ENCODE measurements around the gene CORO2A.
"Not testable (repeated sequence)": the region's sequence is repeated elsewhere in the genome, so short reads cannot be mapped to it uniquely, and the experiment has no call there.

The CORO2A gene

GRCh38 chr9:98091735-98092612, 100.5 kb downstream of the CORO2A start:
- no peak overlapping the region for H3K27ac ChIP-seq (ENCODE audit: extremely low read depth, low read depth, low read length)
- H3K4me1 ChIP-seq (ENCODE audit: control insufficient read depth, insufficient read depth, low read length), result no peaks in the 10 kb centered on the region
- peaks cover 0 to 29% of the 10 kb centered on the region in 2 experiments; a peak in 2 of 3 replicates for H3K36me3 ChIP-seq (ENCODE audit: control insufficient read depth in 2 of 2, insufficient read depth in 1 of 2, low read length in 2 of 2)
- no peaks in the 10 kb centered on the region for H3K9me3 ChIP-seq (ENCODE audit: control insufficient read depth, insufficient read depth, low read depth, low read length)
- TF ChIP-seq ZNF692 (tag by site-specific recombination; IDR thresholded peaks at IDR 0.05) (no peak), ZSCAN4 (tag by site-specific recombination; IDR thresholded peaks at IDR 0.05) (no peak), ZNF211 (tag by site-specific recombination; IDR thresholded peaks at IDR 0.05; ENCODE audit: low read depth) (no peak), ZNF660 (tag by site-specific recombination; IDR thresholded peaks at IDR 0.05) (no peak), ZNF544 (tag by site-specific recombination; IDR thresholded peaks at IDR 0.05) (no peak), ZNF701 (tag by site-specific recombination; IDR thresholded peaks at IDR 0.05) (no peak), ZNF555 (tag by site-specific recombination; conservative IDR thresholded peaks at IDR 0.05) (no peak), ZNF843 (tag by site-specific recombination; IDR thresholded peaks at IDR 0.05) (no peak), ZXDB (tag by site-specific recombination; IDR thresholded peaks at IDR 0.05) (no peak), ZNF629 (tag by site-specific recombination; IDR thresholded peaks at IDR 0.05) (no peak), ZNF830 (tag by site-specific recombination; IDR thresholded peaks at IDR 0.05; ENCODE audit: low read depth) (no peak), ZNF623 (tag by site-specific recombination; IDR thresholded peaks at IDR 0.05) (no peak), ZNF23 (tag by site-specific recombination; IDR thresholded peaks at IDR 0.05; ENCODE audit: borderline replicate concordance) (no peak), ZNF138 (tag by site-specific recombination; IDR thresholded peaks at IDR 0.05; ENCODE audit: borderline replicate concordance) (no peak), ZNF488 (tag by site-specific recombination; IDR thresholded peaks at IDR 0.05) (no peak), OSR2 (tag by site-specific recombination; IDR thresholded peaks at IDR 0.05) (no peak)
- CTCF ChIA-PET, result interaction anchor here (0.5 to 1.9 kb wide), 8 partner anchors 14 to 705 kb away, joined by 3 to 5 read pairs (median 3); no protein-coding TSS in a partner anchor
- POLR2A ChIA-PET, result interaction anchor here (0.6 kb wide), 1 partner anchor 56 kb away, joined by 7 read pairs; no protein-coding TSS in a partner anchor
- no peak overlapping the region for H3K4me3 ChIP-seq (ENCODE audit: low read depth, low read length)

- H3K4me1 ChIP-seq (ENCODE audit: control insufficient read depth, insufficient read depth, low read length); H3K9me3 ChIP-seq (ENCODE audit: control insufficient read depth, insufficient read depth, low read depth, low read length); H3K27ac ChIP-seq (ENCODE audit: extremely low read depth, low read depth, low read length); H3K4me3 ChIP-seq (ENCODE audit: low read depth, low read length): not testable (repeated sequence)
- ChIA-PET POLR2A (interaction anchor here (0.6 kb wide), 1 partner anchor 20 kb away, joined by 8 read pairs; no protein-coding TSS in a partner anchor), CTCF (interaction anchor here (1.2 kb wide), 1 partner anchor 145 kb away, joined by 3 read pairs; no protein-coding TSS in a partner anchor)
- peaks cover 0 to 31% of the 10 kb centered on the region in 2 experiments; a peak in 1 of 3 replicates for H3K36me3 ChIP-seq (ENCODE audit: control insufficient read depth in 2 of 2, insufficient read depth in 1 of 2, low read length in 2 of 2)
These were observed 101.8 kb downstream of the CORO2A start for GRCh38 chr9:98090674-98091073.
